H9 (cell line): ENCODE results near the gene TUBGCP5. TPM values are rescaled to one million over a fixed set of nuclear protein-coding genes. Genes with fewer than 3 reads are reported as not detected.

ENCODE experiments used
- DNase-seq: peaks from one replicate; pipeline ENCODE4 v3.0.0-alpha.2; 2017
- H2AFZ ChIP-seq: one replicate; pipeline ENCODE4 v1.6.1; 2013; ENCODE audit warnings: mild to moderate bottlenecking, low read length, control low read depth, moderate library complexity
- H2AK5ac ChIP-seq: 2 replicates; pipeline ENCODE4 v1.6.1; 2013; ENCODE audit warnings: low read length, control low read depth, mixed read lengths; ENCODE audit not compliant: insufficient read length
- H2BK120ac ChIP-seq: one replicate; pipeline ENCODE4 v1.6.1; 2013; ENCODE audit warnings: low read depth, mild to moderate bottlenecking, low read length, control low read depth, inconsistent platforms; ENCODE audit not compliant: poor library complexity, severe bottlenecking
- H2BK12ac ChIP-seq: 2 replicates; pipeline ENCODE4 v1.6.1; 2013; ENCODE audit warnings: low read length, control low read depth, mixed read lengths, low read depth; ENCODE audit not compliant: insufficient read length
- H2BK15ac ChIP-seq: 2 replicates; pipeline ENCODE4 v1.6.1; 2013; ENCODE audit warnings: low read depth, low read length, control low read depth
- H2BK20ac ChIP-seq: one replicate; pipeline ENCODE4 v1.6.1; 2013; ENCODE audit warnings: low read depth, mild to moderate bottlenecking, low read length, control low read depth, inconsistent platforms; ENCODE audit not compliant: poor library complexity, severe bottlenecking
- H2BK5ac ChIP-seq: 2 replicates; pipeline ENCODE4 v1.6.1; 2013; ENCODE audit warnings: low read length, control low read depth, mixed read lengths; ENCODE audit not compliant: insufficient read length
- H3K14ac ChIP-seq: 2 replicates; pipeline ENCODE4 v1.6.1; 2013; ENCODE audit warnings: low read length, control low read depth; ENCODE audit not compliant: insufficient read depth
- H3K18ac ChIP-seq: 2 replicates; pipeline ENCODE4 v1.6.1; 2013; ENCODE audit warnings: low read depth, mild to moderate bottlenecking, mixed read lengths, low read length, control low read depth; ENCODE audit not compliant: insufficient read length
- H3K23ac ChIP-seq: 2 replicates; pipeline ENCODE4 v1.6.1; 2013; ENCODE audit warnings: low read length, control low read depth, mixed read lengths, low read depth; ENCODE audit not compliant: insufficient read length
- H3K23me2 ChIP-seq: 2 replicates; pipeline ENCODE4 v1.6.1; 2013; ENCODE audit warnings: low read depth, mild to moderate bottlenecking, mixed read lengths, low read length, control low read depth; ENCODE audit not compliant: insufficient read length, poor library complexity, severe bottlenecking
- H3K27ac ChIP-seq: 2 replicates; pipeline ENCODE4 v1.5.1; 2013; ENCODE audit warnings: low read length, control low read depth, mixed read lengths, low read depth; ENCODE audit not compliant: insufficient read length
- H3K27me3 ChIP-seq: 2 replicates; pipeline ENCODE4 v1.6.1; 2013; ENCODE audit warnings: low read length, control low read depth, inconsistent platforms; ENCODE audit not compliant: insufficient read depth
- H3K4ac ChIP-seq: 2 replicates; pipeline ENCODE4 v1.6.1; 2013; ENCODE audit warnings: low read depth, mild to moderate bottlenecking, control low read depth, inconsistent platforms, low read length, moderate library complexity
- H3K4me1 ChIP-seq: 2 replicates; pipeline ENCODE4 v1.6.1; 2013; ENCODE audit warnings: low read length, control low read depth, inconsistent platforms; ENCODE audit not compliant: insufficient read depth
- H3K4me2 ChIP-seq: 2 replicates; pipeline ENCODE4 v1.6.1; 2013; ENCODE audit warnings: low read length, control low read depth, mixed read lengths; ENCODE audit not compliant: insufficient read length, insufficient read depth
- H3K56ac ChIP-seq: 2 replicates; pipeline ENCODE4 v1.6.1; 2013; ENCODE audit warnings: low read depth, mild to moderate bottlenecking, mixed read lengths, low read length, control low read depth; ENCODE audit not compliant: insufficient read length
- H3K79me1 ChIP-seq: 2 replicates; pipeline ENCODE4 v1.6.1; 2013; ENCODE audit warnings: low read depth, mild to moderate bottlenecking, moderate library complexity, low read length, control low read depth, inconsistent platforms; ENCODE audit not compliant: insufficient read depth, poor library complexity, severe bottlenecking
- H3K79me2 ChIP-seq: 2 replicates; pipeline ENCODE4 v1.6.1; 2013; ENCODE audit warnings: low read length, control low read depth, inconsistent platforms; ENCODE audit not compliant: insufficient read depth
- H3K9ac ChIP-seq: 2 replicates; pipeline ENCODE4 v1.6.1; 2013; ENCODE audit warnings: low read length, control low read depth, mixed read lengths; ENCODE audit not compliant: insufficient read length; ENCODE audit errors: extremely low read depth
- H3K9me3 ChIP-seq: one replicate; pipeline ENCODE4 v1.6.1; 2013; ENCODE audit warnings: low read depth, low read length, inconsistent platforms; ENCODE audit not compliant: control insufficient read depth
- H3T11ph ChIP-seq: one replicate; pipeline ENCODE4 v1.6.1; 2013; ENCODE audit warnings: mild to moderate bottlenecking, low read length, control low read depth, inconsistent platforms
- H4K20me1 ChIP-seq: one replicate; pipeline ENCODE4 v1.6.1; 2013; ENCODE audit not compliant: control insufficient read depth, insufficient read length, insufficient read depth
- H4K5ac ChIP-seq: 2 replicates; pipeline ENCODE4 v1.6.1; 2013; ENCODE audit warnings: low read depth, mild to moderate bottlenecking, mixed read lengths, low read length, control low read depth; ENCODE audit not compliant: insufficient read length
- H4K8ac ChIP-seq: replicated peaks from 2 replicates; pipeline ENCODE4 v1.6.1; 2013; ENCODE audit warnings: low read length, control low read depth, mixed read lengths, low read depth; ENCODE audit not compliant: insufficient read length
- H4K91ac ChIP-seq: 2 replicates; pipeline ENCODE4 v1.6.1; 2013; ENCODE audit warnings: low read depth, mild to moderate bottlenecking, moderate library complexity, mixed read lengths, low read length, control low read depth; ENCODE audit not compliant: insufficient read length
- H3K27ac Mint-ChIP-seq, 3 experiments: 2 replicates in 2 of 3; 3 replicates in 1 of 3; pipeline ENCODE4 v1.8.0; 2020 to 2021; ENCODE audit warnings: mixed read lengths in 3 of 3, mild to moderate bottlenecking in 1 of 3, moderate library complexity in 1 of 3
- H3K27me3 Mint-ChIP-seq: 2 replicates; pipeline ENCODE4 v1.8.0; 2021; ENCODE audit warnings: low read depth, mild to moderate bottlenecking, moderate library complexity, mixed read lengths
- H3K36me3 Mint-ChIP-seq, 3 experiments: 2 replicates in 2 of 3; 3 replicates in 1 of 3; pipeline ENCODE4 v1.8.0; 2020 to 2021; ENCODE audit warnings: low read depth in 3 of 3, mixed read lengths in 3 of 3; ENCODE audit not compliant: insufficient read depth in 1 of 3
- H3K4me1 Mint-ChIP-seq, 2 experiments: 2 replicates each; pipeline ENCODE4 v1.8.0; 2020; ENCODE audit warnings: mixed read lengths in 2 of 2
- H3K4me3 Mint-ChIP-seq, 2 experiments: 2 replicates in 1 of 2; 3 replicates in 1 of 2; pipeline ENCODE4 v1.8.0; 2020 to 2021; ENCODE audit warnings: mild to moderate bottlenecking in 2 of 2, mixed read lengths in 2 of 2, moderate library complexity in 1 of 2
- H3K9me3 Mint-ChIP-seq, 2 experiments: 2 replicates in 1 of 2; 3 replicates in 1 of 2; pipeline ENCODE4 v1.8.0; 2020; ENCODE audit warnings: mild to moderate bottlenecking in 2 of 2, mixed read lengths in 2 of 2, moderate library complexity in 1 of 2
- CTCF ChIP-seq: fragments of 200-600 bp; sonication (generic); conservative IDR thresholded peaks from 3 replicates; pipeline ENCODE4 v1.8.0; 2021; ENCODE audit warnings: antibody characterized with exemption, mild to moderate bottlenecking
- WGBS: extraction: QIAGEN DNeasy Blood & Tissue Kit; methylation state at CpG from one replicate; pipeline ENCODE4 v1.1.7; 2013; ENCODE audit warnings: missing lambda C conversion rate, low lambda C conversion rate, mixed read lengths; ENCODE audit not compliant: insufficient read length; ENCODE audit errors: extremely low coverage; 5-methylcytosine and 5-hydroxymethylcytosine counted together
- total RNA-seq: library from RNA; stranded (reverse); gene quantifications from 2 replicates; pipeline ENCODE4 v1.2.1, GENCODE V29; 2021

Gene TUBGCP5
- total RNA-seq, 1 experiment from 2014 or later: 15.3 TPM

GRCh38 chr15:23022156-23022555 is 17.2 kb downstream of the TUBGCP5 start:
- H2BK5ac ChIP-seq: no peak overlapping the region
- no peaks in the 10 kb centered on the region for H3K4me1 ChIP-seq
- no peak overlapping the region for H2BK15ac ChIP-seq
- H3K9ac ChIP-seq: no peak overlapping the region
- no peak overlapping the region for H3K23ac ChIP-seq
- H3K4ac ChIP-seq: no peak overlapping the region
- Mint-ChIP-seq H3K4me1 (no peaks in the 10 kb centered on the region), H3K36me3 (peaks cover 22 to 69% (median 54%) of the 10 kb centered on the region in 3 experiments; a peak in 6 of 7 replicates), H3K27ac (no peak overlapping the region), H3K4me3 (no peak overlapping the region), H3K9me3 (no peaks in the 10 kb centered on the region), H3K27me3 (no peaks in the 10 kb centered on the region)
- no peak overlapping the region for H3K27ac ChIP-seq
- no peak overlapping the region for H4K91ac ChIP-seq
- H3K27me3 ChIP-seq: no peaks in the 10 kb centered on the region
- H3T11ph ChIP-seq: no peak overlapping the region
- no peak overlapping the region for H2BK120ac ChIP-seq
- no peaks in the 10 kb centered on the region for H3K9me3 ChIP-seq
- no peak overlapping the region for H2BK12ac ChIP-seq
- H4K5ac ChIP-seq: no peak overlapping the region
- H4K20me1 ChIP-seq: no peaks in the 10 kb centered on the region
- H3K56ac ChIP-seq: no peak overlapping the region
- H4K8ac ChIP-seq: no peak overlapping the region
- TF ChIP-seq CTCF: no peak
- no peak overlapping the region for H3K14ac ChIP-seq
- no peak overlapping the region for H3K18ac ChIP-seq
- no peak for DNase-seq
- H3K23me2 ChIP-seq: no peaks in the 10 kb centered on the region
- no peak overlapping the region for H2AK5ac ChIP-seq
- no peak overlapping the region for H2BK20ac ChIP-seq
- no CpG with 5 or more reads among the region's 2 CpGs for WGBS
- no peaks in the 10 kb centered on the region for H3K79me1 ChIP-seq
- no peak overlapping the region for H2AFZ ChIP-seq
- H3K4me2 ChIP-seq: no peak overlapping the region
- H3K79me2 ChIP-seq: no peaks in the 10 kb centered on the region
